GM18951 (cell line): ENCODE data around the gene RNF144B.

Source experiments
- POLR2A ChIP-seq: IDR thresholded peaks from 4 replicates; pipeline ENCODE4 v1.6.1; 2011; ENCODE audit warnings: mild to moderate bottlenecking; ENCODE audit not compliant: insufficient read length, insufficient read depth; ENCODE audit errors: extremely low read depth
- in situ Hi-C: fragments of 300-500 bp; cut with MboI; formaldehyde crosslinking; loops from one replicate; pipeline ENCODE4 v1.12.0; 2022; ENCODE audit warnings: low sequenced_read_pairs, mixed read lengths, inconsistent platforms; ENCODE audit not compliant: unreplicated experiment

RNF144B gene

DNA sequence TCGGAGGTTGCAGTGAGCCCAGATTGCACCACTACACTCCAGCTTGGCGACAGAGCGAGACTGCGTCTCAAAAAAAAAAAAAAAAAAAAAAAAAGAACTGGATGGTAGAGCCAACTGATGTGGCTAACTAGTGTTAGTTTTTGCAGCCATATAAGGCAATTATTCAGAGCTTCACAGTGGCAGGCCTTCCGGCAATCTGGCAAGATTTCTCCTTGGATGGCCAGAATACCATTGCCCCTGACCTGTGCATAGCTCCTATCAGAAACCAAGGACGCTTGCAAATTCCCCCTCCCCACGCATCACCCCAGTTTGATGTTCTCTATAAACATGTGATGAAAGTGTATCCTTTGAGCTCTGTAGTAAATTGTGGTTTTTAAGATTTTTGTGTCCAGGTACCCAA is 127.0 kb downstream of the RNF144B start:
- TF ChIP-seq POLR2A = no peak
- in situ Hi-C loops = loop anchor here (25.0 kb wide), 1 partner anchor 177 kb away; no protein-coding TSS in a partner anchor

DNA sequence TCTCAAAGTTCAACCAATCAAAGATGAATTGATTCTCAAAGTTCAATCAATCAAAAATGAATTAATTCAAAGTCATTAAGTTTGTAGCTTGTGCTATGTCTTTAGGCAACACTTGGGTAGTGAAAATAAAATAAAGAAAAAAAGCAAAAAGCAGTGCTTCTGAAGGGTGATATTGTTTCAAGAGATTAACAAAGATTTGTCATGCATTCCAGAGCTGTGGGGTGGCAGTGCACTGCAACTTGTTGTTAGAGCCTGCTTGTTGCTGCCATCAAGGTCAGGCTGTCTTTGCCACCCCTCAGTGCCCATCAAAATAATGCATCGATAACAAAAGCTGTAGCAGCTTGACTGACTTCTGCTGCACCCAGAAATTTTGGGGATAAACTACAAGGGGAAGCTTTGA is 128.6 kb downstream of the RNF144B start:
- in situ Hi-C loops = loop anchor here (25.0 kb wide), 1 partner anchor 178 kb away; no protein-coding TSS in a partner anchor
- no peak for TF ChIP-seq POLR2A
